DOHH2 (cell line): ENCODE measurements around the gene CPEB4.

Experiments used
- H3F3A ChIP-seq: fragments of 200-600 bp; sonication (generic), shearing (Covaris generic); 2 replicates; pipeline ENCODE4 v1.6.0; 2016; ENCODE audit warnings: antibody characterized with exemption, mild to moderate bottlenecking; ENCODE audit not compliant: control insufficient read depth, insufficient read depth
- H3K27ac ChIP-seq: fragments of 200-600 bp; sonication (generic); 2 replicates; pipeline ENCODE4 v1.5.1; 2014; ENCODE audit warnings: low read depth, mild to moderate bottlenecking, low read length, moderate library complexity
- H3K27me3 ChIP-seq: fragments of 200-600 bp; sonication (generic); 2 replicates; pipeline ENCODE4 v1.6.1; 2014; ENCODE audit warnings: mild to moderate bottlenecking, low read length, mixed read lengths; ENCODE audit not compliant: control insufficient read depth
- H3K36me3 ChIP-seq: fragments of 200-600 bp; sonication (generic); 2 replicates; pipeline ENCODE4 v1.6.1; 2014; ENCODE audit warnings: mild to moderate bottlenecking, low read length, moderate library complexity, mixed read lengths; ENCODE audit not compliant: control insufficient read depth
- H3K4me1 ChIP-seq: fragments of 200-600 bp; sonication (generic); 2 replicates; pipeline ENCODE4 v1.6.1; 2014; ENCODE audit warnings: mild to moderate bottlenecking, low read length, mixed read lengths; ENCODE audit not compliant: control insufficient read depth
- H3K4me2 ChIP-seq: fragments of 200-600 bp; sonication (generic); 2 replicates; pipeline ENCODE4 v1.6.0; 2014; ENCODE audit warnings: mild to moderate bottlenecking, low read length, moderate library complexity
- H3K4me3 ChIP-seq: fragments of 200-600 bp; sonication (generic); 2 replicates; pipeline ENCODE4 v1.5.1; 2014; ENCODE audit warnings: mild to moderate bottlenecking, low read length, mixed read lengths
- H3K79me2 ChIP-seq: fragments of 200-600 bp; sonication (generic); 2 replicates; pipeline ENCODE4 v1.6.1; 2014; ENCODE audit warnings: mild to moderate bottlenecking, low read length, mixed read lengths; ENCODE audit not compliant: control insufficient read depth
- H3K9me2 ChIP-seq: fragments of 200-600 bp; sonication (generic); replicated peaks from 2 replicates; pipeline ENCODE4 v1.6.1; 2014; ENCODE audit warnings: mild to moderate bottlenecking, low read length, mixed read lengths; ENCODE audit not compliant: control insufficient read depth
- H3K9me3 ChIP-seq: fragments of 200-600 bp; sonication (generic); 2 replicates; pipeline ENCODE4 v1.6.1; 2014; ENCODE audit warnings: antibody characterized with exemption, low read length, mixed read lengths; ENCODE audit not compliant: control insufficient read depth, insufficient read depth
- H4K20me1 ChIP-seq: fragments of 200-600 bp; sonication (generic); 2 replicates; pipeline ENCODE4 v1.6.0; 2014; ENCODE audit warnings: low read depth, mild to moderate bottlenecking, antibody characterized with exemption, low read length, moderate library complexity; ENCODE audit not compliant: control insufficient read depth, insufficient read depth
- EZH2phosphoT487 ChIP-seq: fragments of 200-600 bp; sonication (generic); IDR thresholded peaks from 2 replicates; pipeline ENCODE4 v1.6.1; 2017; ENCODE audit warnings: borderline replicate concordance, mild to moderate bottlenecking, antibody characterized with exemption, low read length, moderate library complexity, mixed read lengths
- TF ChIP-seq, protein P1 (sequence below): fragments of 200-600 bp; sonication (generic); IDR thresholded peaks from one replicate; pipeline ENCODE4 v1.5.1; 2014; ENCODE audit warnings: antibody characterized with exemption, mild to moderate bottlenecking, low read depth, low read length; ENCODE audit not compliant: poor library complexity, severe bottlenecking

The CPEB4 gene

DNA sequence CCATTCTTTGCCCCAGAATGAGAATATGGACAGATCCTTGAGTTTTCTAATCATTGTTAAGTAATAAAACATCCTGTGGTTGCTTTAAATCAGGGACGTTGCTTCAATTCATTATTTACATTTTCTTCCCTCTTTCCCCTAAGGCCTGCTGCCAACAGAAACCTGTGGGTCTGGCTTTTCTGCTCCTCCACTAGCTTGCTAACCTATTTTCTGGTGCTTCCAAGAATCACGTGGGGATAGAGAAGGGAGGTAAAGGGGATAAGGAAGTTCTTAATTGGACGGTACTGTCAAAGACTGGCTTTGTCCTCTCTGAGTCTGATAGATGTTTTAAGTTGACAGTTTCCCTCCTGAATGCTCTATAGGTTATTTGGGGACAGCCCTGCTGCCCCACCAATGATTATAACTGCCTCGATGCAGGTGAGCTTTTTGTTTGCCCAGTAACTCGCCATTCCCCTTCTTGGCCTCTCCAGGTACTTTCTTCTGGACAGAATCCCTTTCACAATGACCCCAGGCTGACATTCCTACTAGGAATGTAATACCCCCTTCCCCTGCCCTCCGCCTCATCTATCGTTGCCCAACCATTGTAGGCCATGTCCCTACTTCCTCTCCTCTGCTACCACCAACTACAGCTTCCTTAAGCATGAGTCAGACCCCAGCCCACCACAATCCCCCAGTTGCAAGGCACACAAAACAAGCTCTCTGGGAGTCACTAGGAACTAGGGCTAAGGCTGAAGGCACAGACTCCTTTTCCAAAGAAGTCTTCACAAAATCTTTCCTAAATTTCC is 19.9 kb upstream of the CPEB4 start:
- no peaks in the 10 kb centered on the region for H3K27me3 ChIP-seq
- H3K4me2 ChIP-seq = no peak overlapping the region
- no peaks in the 10 kb centered on the region for H3F3A ChIP-seq
- H3K9me3 ChIP-seq = no peaks in the 10 kb centered on the region
- peaks cover 15% of the 10 kb centered on the region for H3K4me1 ChIP-seq
- H3K4me3 ChIP-seq = no peak overlapping the region
- no peaks in the 10 kb centered on the region for H4K20me1 ChIP-seq
- H3K27ac ChIP-seq = no peak overlapping the region
- no peak for TF ChIP-seq EZH2phosphoT487
- TF ChIP-seq, protein P1, sequence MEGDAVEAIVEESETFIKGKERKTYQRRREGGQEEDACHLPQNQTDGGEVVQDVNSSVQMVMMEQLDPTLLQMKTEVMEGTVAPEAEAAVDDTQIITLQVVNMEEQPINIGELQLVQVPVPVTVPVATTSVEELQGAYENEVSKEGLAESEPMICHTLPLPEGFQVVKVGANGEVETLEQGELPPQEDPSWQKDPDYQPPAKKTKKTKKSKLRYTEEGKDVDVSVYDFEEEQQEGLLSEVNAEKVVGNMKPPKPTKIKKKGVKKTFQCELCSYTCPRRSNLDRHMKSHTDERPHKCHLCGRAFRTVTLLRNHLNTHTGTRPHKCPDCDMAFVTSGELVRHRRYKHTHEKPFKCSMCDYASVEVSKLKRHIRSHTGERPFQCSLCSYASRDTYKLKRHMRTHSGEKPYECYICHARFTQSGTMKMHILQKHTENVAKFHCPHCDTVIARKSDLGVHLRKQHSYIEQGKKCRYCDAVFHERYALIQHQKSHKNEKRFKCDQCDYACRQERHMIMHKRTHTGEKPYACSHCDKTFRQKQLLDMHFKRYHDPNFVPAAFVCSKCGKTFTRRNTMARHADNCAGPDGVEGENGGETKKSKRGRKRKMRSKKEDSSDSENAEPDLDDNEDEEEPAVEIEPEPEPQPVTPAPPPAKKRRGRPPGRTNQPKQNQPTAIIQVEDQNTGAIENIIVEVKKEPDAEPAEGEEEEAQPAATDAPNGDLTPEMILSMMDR = no peak
- H3K79me2 ChIP-seq = no peaks in the 10 kb centered on the region
- no peaks in the 10 kb centered on the region for H3K9me2 ChIP-seq
- H3K36me3 ChIP-seq = no peaks in the 10 kb centered on the region

DNA sequence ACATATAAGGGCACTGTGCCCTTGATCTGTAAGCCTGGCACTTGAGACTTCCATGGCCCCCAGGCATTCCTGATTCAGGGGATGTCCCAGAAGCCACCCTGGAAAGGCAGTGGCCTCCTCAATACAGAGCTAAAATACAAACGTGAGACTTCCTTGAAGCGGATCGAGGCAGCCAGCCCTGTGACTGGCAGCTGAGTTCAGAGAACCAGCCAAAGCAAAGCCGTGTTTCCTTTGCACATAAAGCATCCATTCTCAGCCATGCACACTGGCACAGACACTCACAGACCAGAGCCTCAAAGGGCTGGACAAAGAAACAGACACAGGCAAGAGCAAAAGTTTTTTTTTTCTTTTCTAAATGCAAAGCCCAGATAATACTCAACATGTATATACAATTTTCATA is 18.8 kb upstream of the CPEB4 start:
- Histone ChIP-seq H3K36me3 (no peaks in the 10 kb centered on the region), H3K9me2 (no peaks in the 10 kb centered on the region), H3K4me2 (no peak overlapping the region), H3K9me3 (no peaks in the 10 kb centered on the region), H3K4me1 (peaks cover 15% of the 10 kb centered on the region), H3K79me2 (no peaks in the 10 kb centered on the region), H3F3A (no peaks in the 10 kb centered on the region), H3K27ac (no peak overlapping the region), H3K27me3 (no peaks in the 10 kb centered on the region), H4K20me1 (no peaks in the 10 kb centered on the region), H3K4me3 (no peak overlapping the region)
- TF ChIP-seq EZH2phosphoT487 = no peak
- TF ChIP-seq, protein P1 = no peak

DNA sequence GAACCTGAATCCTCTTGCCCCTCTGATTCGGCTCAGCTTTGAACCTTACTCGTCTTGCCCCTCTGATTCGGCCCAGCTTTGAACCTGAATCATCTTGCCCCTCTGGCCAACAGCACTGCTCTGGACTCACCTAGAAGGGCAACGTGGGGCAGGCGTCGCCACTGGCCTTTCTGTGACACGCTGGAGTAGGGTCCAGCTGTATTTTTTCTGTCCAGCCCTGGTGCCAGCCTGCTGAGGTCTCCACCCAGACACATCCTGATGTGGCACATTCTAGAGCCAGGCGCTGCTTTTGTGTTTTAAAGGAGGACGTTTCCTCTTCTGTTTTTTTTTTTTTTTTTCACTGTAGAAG is 15.2 kb upstream of the CPEB4 start:
- Histone ChIP-seq H3K4me1 (peaks cover 15% of the 10 kb centered on the region), H3K27ac (no peak overlapping the region), H3K4me3 (no peak overlapping the region), H3K9me3 (no peaks in the 10 kb centered on the region), H3K27me3 (no peaks in the 10 kb centered on the region), H3K4me2 (no peak overlapping the region), H3K9me2 (no peaks in the 10 kb centered on the region), H3F3A (no peaks in the 10 kb centered on the region), H3K36me3 (no peaks in the 10 kb centered on the region), H4K20me1 (no peaks in the 10 kb centered on the region), H3K79me2 (no peaks in the 10 kb centered on the region)
- TF ChIP-seq, protein P1 = no peak
- TF ChIP-seq EZH2phosphoT487 = no peak
